ENCODE data around the gene REXO1. TPM values are rescaled to one million over a fixed set of nuclear protein-coding genes. Genes with fewer than 3 reads are reported as not detected.

Gene REXO1
- total RNA-seq, 1 experiment from 2014 or later = 4.2 TPM

GRCh38 chr19:1855828-1856255 is 7.6 kb upstream of the REXO1 start:
- in situ Hi-C loops (cut with HindIII; ENCODE audit: low pct_unique_long_range_greater_than_20kb, low sequenced_read_pairs) = no loop called here
- no peak for DNase-seq (ENCODE audit: low read depth, low spot score)

- in situ Hi-C loops (cut with HindIII; ENCODE audit: low pct_unique_long_range_greater_than_20kb, low sequenced_read_pairs) = no loop called here
- peak; percentile 83 for DNase-seq (ENCODE audit: low read depth, low spot score)
Observed at GRCh38 chr19:1855040-1855827, 7.0 kb upstream of the REXO1 start.

GRCh38 chr19:1854542-1855039 is 6.3 kb upstream of the REXO1 start:
- in situ Hi-C loops (cut with HindIII; ENCODE audit: low pct_unique_long_range_greater_than_20kb, low sequenced_read_pairs) = no loop called here
- no peak for DNase-seq (ENCODE audit: low read depth, low spot score)

GRCh38 chr19:1854039-1854541 is 5.8 kb upstream of the REXO1 start:
- in situ Hi-C loops (cut with HindIII; ENCODE audit: low pct_unique_long_range_greater_than_20kb, low sequenced_read_pairs) = no loop called here
- DNase-seq (ENCODE audit: low read depth, low spot score) = no peak

GRCh38 chr19:1853295-1854038 is 5.2 kb upstream of the REXO1 start:
- in situ Hi-C loops (cut with HindIII; ENCODE audit: low pct_unique_long_range_greater_than_20kb, low sequenced_read_pairs) = no loop called here
- DNase-seq (ENCODE audit: low read depth, low spot score) = peak; percentile 87

GRCh38 chr19:1852581-1853128 is 4.4 kb upstream of the REXO1 start:
- in situ Hi-C loops (cut with HindIII; ENCODE audit: low pct_unique_long_range_greater_than_20kb, low sequenced_read_pairs) = no loop called here
- DNase-seq (ENCODE audit: low read depth, low spot score) = no peak

- DNase-seq (ENCODE audit: low read depth, low spot score) = no peak
- in situ Hi-C loops (cut with HindIII; ENCODE audit: low pct_unique_long_range_greater_than_20kb, low sequenced_read_pairs) = no loop called here
Observed at GRCh38 chr19:1851654-1852580, 3.6 kb upstream of the REXO1 start.

- DNase-seq (ENCODE audit: low read depth, low spot score) = no peak
- in situ Hi-C loops (cut with HindIII; ENCODE audit: low pct_unique_long_range_greater_than_20kb, low sequenced_read_pairs) = no loop called here
Observed at GRCh38 chr19:1850809-1851653, 2.7 kb upstream of the REXO1 start.

- in situ Hi-C loops (cut with HindIII; ENCODE audit: low pct_unique_long_range_greater_than_20kb, low sequenced_read_pairs) = no loop called here
Observed at GRCh38 chr19:1849886-1850398, 1.7 kb upstream of the REXO1 start.

GRCh38 chr19:1849132-1849474 is 820 bp upstream of the REXO1 start:
- in situ Hi-C loops (cut with HindIII; ENCODE audit: low pct_unique_long_range_greater_than_20kb, low sequenced_read_pairs) = no loop called here
- no peak for DNase-seq (ENCODE audit: low read depth, low spot score)

More at GRCh38 chr19:1849886-1850398, 1.7 kb upstream of the REXO1 start:
- DNase-seq (ENCODE audit: low read depth, low spot score) = no peak

- DNase-seq (ENCODE audit: low read depth, low spot score) = no peak
Observed at GRCh38 chr19:1847684-1848398, 442 bp downstream of the REXO1 start.

GRCh38 chr19:1847348-1847683 is 967 bp downstream of the REXO1 start:
- no peak for DNase-seq (ENCODE audit: low read depth, low spot score)
- in situ Hi-C loops (cut with HindIII; ENCODE audit: low pct_unique_long_range_greater_than_20kb, low sequenced_read_pairs) = no loop called here

More at GRCh38 chr19:1847684-1848398, 442 bp downstream of the REXO1 start:
- in situ Hi-C loops (cut with HindIII; ENCODE audit: low pct_unique_long_range_greater_than_20kb, low sequenced_read_pairs) = no loop called here

GRCh38 chr19:1846517-1847204 is 1.6 kb downstream of the REXO1 start:
- in situ Hi-C loops (cut with HindIII; ENCODE audit: low pct_unique_long_range_greater_than_20kb, low sequenced_read_pairs) = no loop called here
- DNase-seq (ENCODE audit: low read depth, low spot score) = no peak

GRCh38 chr19:1845642-1846041 is 2.6 kb downstream of the REXO1 start:
- in situ Hi-C loops (cut with HindIII; ENCODE audit: low pct_unique_long_range_greater_than_20kb, low sequenced_read_pairs) = no loop called here
- no peak for DNase-seq (ENCODE audit: low read depth, low spot score)

- no peak for DNase-seq (ENCODE audit: low read depth, low spot score)
- in situ Hi-C loops (cut with HindIII; ENCODE audit: low pct_unique_long_range_greater_than_20kb, low sequenced_read_pairs) = no loop called here
Observed at GRCh38 chr19:1845125-1845515, 3.2 kb downstream of the REXO1 start.
